GM23248 (cell line): ENCODE results near the gene SSH3. TPM values are rescaled to one million over a fixed set of nuclear protein-coding genes. Genes with fewer than 3 reads are reported as not detected.

Experiments used
- DNase-seq: peaks from one replicate; pipeline ENCODE4 v3.0.0-alpha.2; 2015
- H2AFZ ChIP-seq: fragments of 200-600 bp; sonication (generic); 2 replicates; pipeline ENCODE4 v1.6.1; 2016; ENCODE audit warnings: antibody characterized with exemption
- H3F3A ChIP-seq: fragments of 200-600 bp; sonication (generic); 2 replicates; pipeline ENCODE4 v1.6.1; 2016; ENCODE audit warnings: mild to moderate bottlenecking, antibody characterized with exemption, mixed run types; ENCODE audit not compliant: insufficient read depth
- H3K27ac ChIP-seq: fragments of 200-600 bp; sonication (generic); 2 replicates; pipeline ENCODE4 v1.5.1; 2016; ENCODE audit warnings: mild to moderate bottlenecking
- H3K27me3 ChIP-seq: fragments of 200-600 bp; sonication (generic); replicated peaks from 2 replicates; pipeline ENCODE4 v1.6.1; 2016; ENCODE audit warnings: mild to moderate bottlenecking; ENCODE audit not compliant: insufficient read depth
- H3K36me3 ChIP-seq: fragments of 200-600 bp; sonication (generic); 2 replicates; pipeline ENCODE4 v1.6.1; 2016; ENCODE audit warnings: low read depth, mild to moderate bottlenecking
- H3K4me1 ChIP-seq: fragments of 200-600 bp; sonication (generic); 2 replicates; pipeline ENCODE4 v1.6.1; 2016; ENCODE audit warnings: mild to moderate bottlenecking; ENCODE audit not compliant: insufficient read depth
- H3K4me2 ChIP-seq: fragments of 200-600 bp; sonication (generic); one replicate; pipeline ENCODE4 v1.6.1; 2016; ENCODE audit warnings: mild to moderate bottlenecking; ENCODE audit not compliant: unreplicated experiment
- H3K4me3 ChIP-seq: fragments of 200-600 bp; sonication (generic); 2 replicates; pipeline ENCODE4 v1.5.1; 2016; ENCODE audit warnings: mild to moderate bottlenecking
- H3K79me2 ChIP-seq: fragments of 200-600 bp; sonication (generic); 2 replicates; pipeline ENCODE4 v1.6.1; 2016; ENCODE audit warnings: mild to moderate bottlenecking; ENCODE audit not compliant: insufficient read depth
- H3K9ac ChIP-seq: fragments of 200-600 bp; sonication (generic); 2 replicates; pipeline ENCODE4 v1.6.1; 2016; ENCODE audit warnings: mild to moderate bottlenecking
- H3K9me2 ChIP-seq: fragments of 200-600 bp; sonication (generic); 2 replicates; pipeline ENCODE4 v1.6.1; 2016; ENCODE audit warnings: mixed run types, mild to moderate bottlenecking, moderate library complexity; ENCODE audit not compliant: insufficient read depth
- H3K9me3 ChIP-seq: fragments of 200-600 bp; sonication (generic); one replicate; pipeline ENCODE4 v1.6.1; 2017; ENCODE audit warnings: low read depth
- H4K20me1 ChIP-seq: fragments of 200-600 bp; sonication (generic); 2 replicates; pipeline ENCODE4 v1.6.0; 2016; ENCODE audit not compliant: insufficient read depth
- EZH2 ChIP-seq: fragments of 200-600 bp; sonication (generic); IDR thresholded peaks from 2 replicates; pipeline ENCODE4 v1.6.1; 2018; ENCODE audit warnings: antibody characterized with exemption, mild to moderate bottlenecking; ENCODE audit not compliant: insufficient read depth, poor library complexity, severe bottlenecking
- EZH2phosphoT487 ChIP-seq: fragments of 200-600 bp; sonication (generic); IDR thresholded peaks from 2 replicates; pipeline ENCODE4 v1.6.1; 2018; ENCODE audit warnings: antibody characterized with exemption, moderate library complexity, mild to moderate bottlenecking, low read depth; ENCODE audit not compliant: insufficient read depth
- WGBS, 2 experiments: methylation state at CpG; one replicate each; pipeline ENCODE4 v1.1.6; 2015 to 2017; ENCODE audit warnings: low lambda C conversion rate in 2 of 2, low coverage in 1 of 2; ENCODE audit errors: missing lambda C conversion rate in 2 of 2; 5-methylcytosine and 5-hydroxymethylcytosine counted together
- in situ Hi-C: fragments of 300-500 bp; cut with MboI; formaldehyde crosslinking; loops from 2 replicates; pipeline ENCODE4 v1.15.0; 2020
- polyA plus RNA-seq: library from polyadenylated mRNA; unstranded; fragments of >200 nt; fragmentation: Nextera tagmentation; extraction: Ambion mirVana; gene quantifications from 2 replicates; pipeline ENCODE4 v1.2.1, GENCODE V29; 2016
- total RNA-seq: library from RNA; depleted of rRNA; stranded (reverse); fragments of >200 nt; shearing (Covaris generic); gene quantifications from 2 replicates; pipeline ENCODE4 v1.2.3, GENCODE V29; 2014

Gene SSH3
- total and polyA plus RNA-seq, 2 experiments from 2014 or later = 20.1 to 26.4 TPM

GRCh38 chr11:67275606-67276409, 27.5 kb upstream of the SSH3 start:
- no peak overlapping the region for H2AFZ ChIP-seq
- no peak overlapping the region for H3K27ac ChIP-seq
- H3K4me1 ChIP-seq = peaks cover 13% of the 10 kb centered on the region
- in situ Hi-C loops = no loop called here
- no peak for TF ChIP-seq EZH2phosphoT487
- no peak for TF ChIP-seq EZH2
- H3K36me3 ChIP-seq = no peaks in the 10 kb centered on the region
- no peaks in the 10 kb centered on the region for H3K9me2 ChIP-seq
- peaks cover 84% of the 10 kb centered on the region for H3K79me2 ChIP-seq
- H3K9ac ChIP-seq = no peak overlapping the region
- peaks cover 12% of the 10 kb centered on the region; the same call in 1 of the 2 replicates for H3F3A ChIP-seq
- 89 to 92% methylated on average over 16 to 17 of the region's 17 CpGs for WGBS, 2 experiments
- H3K27me3 ChIP-seq = no peaks in the 10 kb centered on the region
- no peak overlapping the region for H3K4me3 ChIP-seq
- H4K20me1 ChIP-seq = no peaks in the 10 kb centered on the region
- no peak overlapping the region for H3K4me2 ChIP-seq
- H3K9me3 ChIP-seq = no peaks in the 10 kb centered on the region
- no peak for DNase-seq

- Histone ChIP-seq H3K4me2 (peak overlapping the region; percentile 94), H3K79me2 (peaks cover 74% of the 10 kb centered on the region), H3K9me3 (no peaks in the 10 kb centered on the region), H3K27me3 (no peaks in the 10 kb centered on the region), H4K20me1 (no peaks in the 10 kb centered on the region), H3K36me3 (no peaks in the 10 kb centered on the region; the same call in 1 of the 2 replicates), H3K27ac (peak overlapping the region; percentile 87), H2AFZ (peak overlapping the region; percentile 70; the same call in 1 of the 2 replicates), H3K9ac (peak overlapping the region; percentile 83), H3F3A (peaks cover 9% of the 10 kb centered on the region; the same call in 1 of the 2 replicates), H3K4me1 (peaks cover 13% of the 10 kb centered on the region), H3K9me2 (no peaks in the 10 kb centered on the region), H3K4me3 (peak overlapping the region; percentile 75)
- in situ Hi-C loops = no loop called here
- DNase-seq = peak; percentile 84
- TF ChIP-seq EZH2phosphoT487 (no peak), EZH2 (no peak)
- 12 to 20% methylated on average over 16 of the region's 16 CpGs for WGBS, 2 experiments
These were observed 26.5 kb upstream of the SSH3 start for GRCh38 chr11:67276781-67277230.

- Histone ChIP-seq H3K36me3 (no peaks in the 10 kb centered on the region; the same call in 1 of the 2 replicates), H3K27me3 (no peaks in the 10 kb centered on the region), H3F3A (peaks cover 9% of the 10 kb centered on the region; the same call in 1 of the 2 replicates), H4K20me1 (no peaks in the 10 kb centered on the region), H3K9ac (peak overlapping the region; percentile 83), H2AFZ (peak overlapping the region; percentile 70), H3K27ac (peak overlapping the region; percentile 87), H3K4me2 (peak overlapping the region; percentile 94), H3K9me3 (no peaks in the 10 kb centered on the region), H3K79me2 (peaks cover 68% of the 10 kb centered on the region), H3K4me1 (peaks cover 13% of the 10 kb centered on the region), H3K9me2 (no peaks in the 10 kb centered on the region), H3K4me3 (peak overlapping the region; percentile 75)
- peak; percentile 88 for DNase-seq
- TF ChIP-seq EZH2 (no peak), EZH2phosphoT487 (no peak)
- in situ Hi-C loops = no loop called here
- WGBS, 2 experiments = 15 to 23% methylated on average over 21 to 24 of the region's 24 CpGs
These were observed 25.9 kb upstream of the SSH3 start for GRCh38 chr11:67277231-67277961.

- no peak for DNase-seq
- TF ChIP-seq EZH2 (no peak), EZH2phosphoT487 (no peak)
- Histone ChIP-seq H3K27ac (peak overlapping the region; percentile 87; the same call in 1 of the 2 replicates), H2AFZ (no peak overlapping the region), H3K4me3 (no peak overlapping the region), H4K20me1 (no peaks in the 10 kb centered on the region), H3K9me2 (no peaks in the 10 kb centered on the region), H3K4me2 (no peak overlapping the region), H3K36me3 (no peaks in the 10 kb centered on the region; the same call in 1 of the 2 replicates), H3K9ac (peak overlapping the region; percentile 83), H3K4me1 (peaks cover 13% of the 10 kb centered on the region), H3F3A (peaks cover 9% of the 10 kb centered on the region; the same call in 1 of the 2 replicates), H3K79me2 (peaks cover 59% of the 10 kb centered on the region), H3K9me3 (no peaks in the 10 kb centered on the region), H3K27me3 (no peaks in the 10 kb centered on the region)
- WGBS, 2 experiments = 74 to 83% methylated on average over 10 to 14 of the region's 14 CpGs
- in situ Hi-C loops = no loop called here
These were observed 25.0 kb upstream of the SSH3 start for GRCh38 chr11:67278135-67278938.
